Left renal pelvis (tissue), 4 donors: ENCODE data around the gene PODXL. TPM values are rescaled to one million over a fixed set of nuclear protein-coding genes. Genes with fewer than 3 reads are reported as not detected.

Source experiments
- DNase-seq, 4 donors: peaks; one replicate each; pipeline ENCODE4 v3.0.0-alpha.2; 2013; ENCODE audit warnings: low read depth in 4 of 4, low spot score in 3 of 4
- polyA plus RNA-seq, 4 donors: library from polyadenylated mRNA; unstranded; fragments of 120-200 nt; gene quantifications; one replicate each; pipeline ENCODE4 v1.2.1, GENCODE V29; 2013; ENCODE audit not compliant: insufficient read length in 4 of 4

Gene PODXL
- polyA plus RNA-seq, 4 donors = 39.1 to 799 (median 692) TPM

DNA sequence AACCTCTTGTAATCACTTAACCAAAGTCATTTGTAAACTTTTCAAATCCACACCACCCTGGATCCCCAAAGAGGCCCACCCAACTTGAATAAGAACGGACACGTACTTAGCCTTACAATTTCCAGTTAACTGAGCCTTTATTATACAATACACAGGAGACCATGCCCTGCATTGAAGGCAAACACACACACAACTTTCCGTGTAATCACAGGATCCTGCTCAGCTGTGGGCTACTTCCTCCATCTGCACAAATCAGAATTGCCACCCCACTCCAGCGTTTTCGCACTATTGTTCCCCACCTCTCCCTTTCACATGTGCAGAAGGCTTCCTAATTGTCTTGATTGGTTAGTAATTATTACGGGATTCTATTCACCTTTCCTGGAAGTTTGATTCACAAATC, 12.1 kb upstream of the PODXL start:
- DNase-seq = no peak

DNA sequence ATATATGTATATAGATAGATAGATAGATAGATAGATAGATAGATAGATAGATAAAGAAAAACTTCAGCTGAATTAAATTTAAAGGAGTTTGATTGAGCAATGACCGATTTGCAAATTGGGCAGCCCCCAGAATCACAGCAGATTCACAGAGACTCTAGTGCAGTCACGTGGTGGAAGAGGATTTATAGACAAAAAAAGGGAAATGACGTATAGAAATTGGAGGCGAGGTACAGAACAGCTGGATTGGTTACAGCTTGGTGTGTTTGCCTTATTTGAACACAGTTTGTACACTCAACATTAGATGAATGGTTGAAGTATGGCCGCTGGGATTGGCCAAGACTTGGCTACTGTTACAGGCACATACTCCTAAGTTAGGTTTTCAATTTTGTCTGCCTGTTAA, 8.2 kb upstream of the PODXL start:
- DNase-seq = no peak

DNA sequence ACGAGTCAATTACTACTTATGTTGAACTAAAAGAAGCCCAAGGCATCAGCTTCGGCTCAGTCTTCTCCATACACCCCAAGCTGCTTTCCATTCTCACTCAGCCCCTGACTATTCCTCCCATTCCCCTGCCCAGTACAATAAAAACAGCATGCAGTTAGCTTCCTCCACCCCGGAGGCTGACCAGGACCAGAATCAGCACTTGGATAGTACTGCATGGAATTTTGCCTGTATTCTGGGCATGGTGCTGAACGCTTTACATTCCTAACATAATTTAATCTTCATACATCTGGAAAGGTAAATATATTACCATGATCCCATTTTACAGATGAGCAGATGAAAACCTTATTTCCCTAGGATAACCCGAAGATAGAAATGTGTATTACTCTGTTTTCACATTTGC, 7.5 kb upstream of the PODXL start:
- DNase-seq = no peak

DNA sequence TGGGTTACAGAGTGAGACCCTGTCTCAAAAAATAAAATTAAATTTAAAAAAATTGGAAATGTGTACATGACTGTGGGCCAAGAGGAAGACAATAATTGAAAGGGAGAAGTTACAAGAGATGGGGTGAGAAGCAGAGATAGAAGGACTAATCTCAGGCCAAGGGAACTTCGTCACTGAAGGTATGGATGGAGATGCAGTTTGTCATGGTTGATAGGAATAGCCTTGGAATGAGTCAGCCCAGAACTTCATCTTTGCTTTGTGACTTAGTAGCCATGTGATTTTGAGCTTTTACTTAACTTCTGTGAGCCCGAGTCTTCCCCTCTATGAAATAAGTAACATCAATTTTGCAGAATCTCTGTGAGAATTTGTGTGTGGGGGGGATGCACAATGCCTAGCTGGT, 6.5 kb upstream of the PODXL start:
- no peak for DNase-seq

DNA sequence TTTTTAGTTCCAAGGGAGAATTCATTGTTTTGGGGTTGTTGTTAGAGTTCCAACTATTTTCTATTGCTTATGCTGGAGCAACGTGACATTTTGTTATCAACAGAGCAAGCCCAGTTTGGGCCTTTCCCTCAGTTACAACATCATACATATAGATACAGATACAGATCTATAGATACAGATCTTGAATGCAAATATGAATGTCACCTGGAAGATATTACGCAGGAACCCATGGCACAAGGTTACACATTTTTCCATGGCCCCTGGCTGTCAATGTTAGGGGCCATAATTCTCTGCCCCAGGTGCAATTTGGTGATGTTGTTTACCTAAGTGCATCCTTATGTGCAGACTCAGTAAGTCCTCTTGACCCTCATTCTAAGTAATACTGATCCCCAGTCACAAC, 3.6 kb upstream of the PODXL start:
- DNase-seq = no peak

DNA sequence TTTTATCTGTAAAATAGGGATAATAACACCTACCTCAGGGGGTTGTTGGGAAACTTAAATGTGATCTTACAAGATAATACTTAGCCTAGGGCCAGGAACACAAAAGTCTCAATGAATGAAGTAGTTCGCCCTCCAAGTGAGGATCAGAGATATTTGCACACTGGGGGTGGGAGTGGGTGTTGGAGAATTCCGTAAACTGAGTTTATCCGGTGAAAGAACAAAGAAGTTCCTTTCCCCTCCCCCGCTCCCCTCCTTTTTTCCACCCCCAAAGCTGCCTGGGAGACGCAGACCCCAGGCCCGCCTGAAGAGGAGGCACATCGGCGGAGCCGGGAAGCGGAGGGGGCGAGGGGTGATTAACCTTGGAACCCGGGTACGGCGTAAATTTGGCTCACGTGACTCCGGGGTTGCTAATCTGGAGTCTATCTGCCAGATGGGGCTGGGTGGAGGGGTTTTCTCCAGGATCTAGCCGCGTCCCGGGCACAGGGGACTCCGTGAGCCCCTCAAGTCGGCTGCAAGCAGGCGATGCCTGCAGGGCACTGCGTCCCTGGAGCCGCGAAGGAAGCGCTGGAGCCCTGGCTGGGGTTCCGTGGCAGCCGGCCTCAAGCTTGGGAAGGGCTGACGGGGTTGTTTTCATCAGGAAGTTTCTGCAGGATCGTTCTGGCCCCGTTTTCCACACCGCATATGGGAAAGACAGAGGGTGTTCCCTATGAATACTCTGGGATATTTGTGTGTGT, 1.4 kb upstream of the PODXL start:
- DNase-seq = no peak

DNA sequence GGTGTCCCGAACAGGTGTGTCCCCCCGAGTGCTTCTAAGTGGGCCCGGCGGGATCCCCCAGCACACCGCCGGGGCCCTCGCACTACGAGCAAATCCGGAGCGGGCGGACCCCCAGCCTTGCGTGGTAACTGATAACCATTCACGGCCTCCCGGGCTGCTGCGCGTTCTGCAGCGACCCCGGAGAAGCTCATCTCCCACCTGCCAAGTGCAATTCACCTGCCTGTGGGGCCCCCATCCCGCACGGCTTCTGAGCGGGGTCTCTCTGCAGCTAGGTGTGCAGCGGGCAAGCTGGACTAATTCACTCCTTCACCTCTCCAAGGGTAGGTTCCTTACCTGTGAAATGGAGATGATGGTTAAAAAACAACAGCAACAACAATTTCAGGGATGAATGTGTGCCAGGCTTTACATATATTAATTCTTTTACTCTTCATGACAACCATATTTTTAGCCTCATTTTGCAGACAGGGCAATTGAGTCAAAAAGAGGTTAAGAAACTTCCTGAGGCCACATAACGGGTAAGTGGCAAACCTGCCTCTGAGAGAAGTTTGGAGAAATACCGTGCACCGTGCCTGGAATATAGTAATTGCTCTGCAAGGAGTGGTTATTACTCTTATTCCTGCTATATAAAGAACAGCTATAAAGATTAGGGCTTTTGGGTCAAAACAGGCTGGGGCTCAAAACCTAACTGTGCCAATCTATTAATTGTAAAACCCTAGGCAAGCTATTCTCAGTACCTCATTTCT, 652 bp upstream of the PODXL start:
- DNase-seq = no peak

DNA sequence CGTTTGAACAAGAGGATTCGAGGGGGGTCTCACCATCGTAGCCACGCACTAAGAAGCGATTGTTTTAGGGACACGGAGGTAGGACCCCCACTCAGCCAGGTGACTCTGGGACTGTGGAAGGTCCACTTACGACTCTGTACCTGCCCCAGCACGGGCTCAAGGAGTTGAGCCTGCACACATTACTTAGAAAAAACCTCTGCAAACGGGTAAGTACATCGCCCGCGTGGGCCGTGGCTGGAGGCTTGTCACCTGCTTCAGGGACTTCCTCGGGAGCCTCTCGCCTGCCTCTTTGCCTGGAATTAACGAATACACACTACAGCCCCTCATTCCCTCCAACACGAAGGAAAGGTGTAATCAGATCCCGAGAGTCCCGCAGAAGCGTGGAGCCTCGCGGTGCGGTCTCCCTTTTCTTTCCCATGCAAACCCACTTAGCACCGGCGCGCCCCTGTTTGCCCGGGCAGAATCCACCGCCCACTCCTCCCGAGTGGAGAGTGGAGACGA, 826 bp downstream of the PODXL start:
- no peak for DNase-seq

DNA sequence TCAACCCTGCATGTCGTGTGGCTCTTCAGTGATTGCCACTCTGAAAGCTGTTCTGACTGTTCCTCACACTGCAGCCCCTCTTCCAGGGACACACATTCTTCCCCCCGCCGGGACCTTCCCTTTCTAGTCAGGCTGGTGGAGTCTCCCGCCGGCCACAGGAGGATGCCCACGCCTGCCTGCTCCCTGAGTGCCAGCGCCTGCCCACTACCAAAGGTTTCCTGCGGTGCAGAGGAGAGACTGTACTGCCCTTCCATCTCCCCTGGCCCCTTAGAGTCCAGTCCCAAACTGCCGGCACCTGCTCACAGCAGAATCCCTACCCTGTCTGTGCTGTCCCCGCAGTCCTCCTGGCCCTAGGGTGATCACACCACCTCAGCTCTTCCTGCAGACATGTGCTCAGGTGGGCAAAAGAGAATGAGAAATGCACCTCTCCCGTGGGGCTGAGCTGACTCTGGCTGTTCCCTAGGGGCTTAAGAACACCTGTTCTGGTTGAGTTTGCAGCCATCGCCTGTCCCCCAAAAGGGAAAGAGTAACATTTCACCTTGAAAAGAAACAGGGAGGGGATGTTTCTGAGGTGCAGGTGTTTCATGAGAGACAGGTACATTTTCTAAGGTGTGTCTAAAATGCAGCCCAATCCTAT, 1.4 kb downstream of the PODXL start:
- no peak for DNase-seq

DNA sequence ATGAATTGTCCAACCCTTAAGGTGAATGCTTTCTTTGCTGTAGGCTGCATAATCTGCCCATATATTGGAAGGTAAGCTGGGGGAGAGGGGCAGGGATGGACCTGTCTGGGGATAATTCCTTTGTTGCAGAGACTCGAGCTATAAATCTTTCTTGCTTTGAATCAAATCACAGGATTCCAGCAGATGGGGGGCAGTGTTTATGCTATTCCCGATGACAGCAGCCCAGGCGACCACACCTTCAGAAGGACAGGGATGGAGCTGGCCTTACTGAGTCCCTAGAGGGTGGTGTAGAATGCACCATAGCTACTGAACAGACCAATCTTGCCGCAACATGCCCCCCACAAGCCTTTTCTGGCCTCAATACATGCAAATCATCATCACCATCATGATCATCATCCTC, 2.5 kb downstream of the PODXL start:
- no peak for DNase-seq

DNA sequence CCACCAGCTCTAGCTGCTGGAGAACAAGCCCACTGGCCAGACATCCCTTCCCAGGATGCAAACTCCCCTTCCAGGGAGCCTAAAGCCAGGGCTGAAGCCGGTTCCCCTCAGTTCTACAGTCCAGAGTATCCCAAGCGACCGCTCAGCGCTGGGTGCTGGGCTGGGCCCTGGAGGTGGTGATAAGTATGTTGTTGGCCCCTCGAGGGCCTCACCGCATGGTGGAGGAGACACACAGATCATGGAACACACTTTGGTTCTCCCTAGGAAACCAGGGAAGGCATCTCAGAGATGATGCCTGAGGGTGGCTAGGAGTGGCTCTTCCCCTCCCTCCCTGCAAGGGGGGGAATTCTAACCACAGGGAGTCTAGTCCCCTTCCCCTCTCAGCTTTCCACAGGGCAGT, 4.4 kb downstream of the PODXL start:
- no peak for DNase-seq

DNA sequence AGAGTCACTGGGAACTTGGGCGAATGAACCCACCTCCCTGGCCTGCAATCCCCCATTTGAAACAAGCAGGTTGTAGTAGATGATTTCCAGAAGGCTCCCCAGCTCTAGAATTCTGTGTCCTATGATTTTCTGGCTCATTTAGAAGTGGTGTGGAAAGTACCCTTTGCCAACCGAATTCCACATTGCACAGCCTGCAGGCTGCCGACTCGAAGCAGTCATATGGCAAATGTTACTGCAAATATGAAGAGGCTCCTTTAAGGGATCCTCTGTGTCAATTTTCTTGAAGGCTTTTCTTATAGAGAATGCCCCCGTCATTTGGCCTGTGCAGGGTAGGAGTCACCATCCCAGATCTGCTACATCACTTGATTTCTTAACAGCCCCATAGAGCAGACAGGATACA, 5.6 kb downstream of the PODXL start:
- no peak for DNase-seq

DNA sequence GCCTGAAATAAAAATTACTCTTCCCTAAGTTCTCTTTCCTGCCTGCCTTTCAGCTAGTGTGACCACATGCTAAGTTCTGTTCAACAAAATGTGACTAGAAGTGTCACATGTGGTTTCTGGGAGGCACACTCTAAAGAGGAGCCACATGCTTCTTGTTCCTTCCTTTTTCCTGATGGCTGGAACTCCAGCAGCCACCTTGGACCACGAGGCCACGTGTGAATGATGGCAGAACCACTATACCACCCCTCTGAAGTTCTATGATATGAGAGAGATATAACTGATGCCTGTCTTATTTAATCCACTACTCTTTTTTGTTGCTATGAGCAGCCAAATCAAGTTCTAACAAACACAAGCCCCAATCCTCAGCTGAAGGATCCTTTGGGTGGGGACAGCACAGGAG, 8.1 kb downstream of the PODXL start:
- no peak for DNase-seq

DNA sequence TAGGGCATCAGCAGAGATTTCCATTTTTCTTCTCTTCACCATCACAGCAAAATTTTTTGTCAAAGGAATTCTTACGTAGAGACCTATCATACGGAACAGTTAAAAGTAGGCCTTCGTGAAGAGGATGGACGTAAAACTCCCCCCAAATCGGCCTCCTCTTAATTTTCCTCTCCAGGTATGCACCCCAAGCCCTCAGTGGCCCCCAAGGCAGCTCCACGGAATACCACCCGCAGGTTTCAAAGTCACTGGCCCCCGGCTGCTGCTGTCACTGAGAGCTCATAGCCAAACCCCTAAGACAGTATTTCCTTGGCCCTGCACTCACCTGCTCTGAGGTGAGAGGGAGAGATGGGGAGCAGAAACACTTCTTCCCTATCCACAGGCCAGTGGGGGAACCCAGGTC, 8.8 kb downstream of the PODXL start:
- no peak for DNase-seq

DNA sequence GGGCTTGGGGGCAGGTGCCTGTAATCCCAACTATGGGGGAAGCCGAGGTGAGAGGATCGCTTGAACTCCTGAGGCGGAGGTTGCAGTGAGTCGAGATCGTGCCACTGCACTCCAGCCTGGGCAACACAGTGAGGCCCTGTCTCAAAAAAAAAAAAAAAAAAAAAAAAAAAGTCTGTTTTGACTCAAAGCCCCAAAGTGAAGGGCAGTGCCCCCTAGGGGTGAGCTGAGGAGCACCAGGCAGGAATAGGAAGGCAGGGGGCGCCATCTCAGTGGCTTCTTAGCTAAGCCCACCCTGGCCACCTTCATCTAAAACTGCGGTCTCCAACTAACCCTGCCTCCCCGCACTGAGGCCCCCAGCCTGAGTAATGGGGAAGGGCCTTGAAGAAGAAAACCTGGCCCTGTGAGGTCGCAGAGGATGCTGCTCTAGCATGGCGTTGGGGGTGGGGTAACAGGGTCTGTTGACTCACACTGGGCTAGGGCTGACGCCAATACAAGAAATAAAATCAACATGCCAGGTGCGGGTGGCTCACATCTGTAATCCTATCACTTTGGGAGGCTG, 9.8 kb downstream of the PODXL start:
- DNase-seq = no peak

DNA sequence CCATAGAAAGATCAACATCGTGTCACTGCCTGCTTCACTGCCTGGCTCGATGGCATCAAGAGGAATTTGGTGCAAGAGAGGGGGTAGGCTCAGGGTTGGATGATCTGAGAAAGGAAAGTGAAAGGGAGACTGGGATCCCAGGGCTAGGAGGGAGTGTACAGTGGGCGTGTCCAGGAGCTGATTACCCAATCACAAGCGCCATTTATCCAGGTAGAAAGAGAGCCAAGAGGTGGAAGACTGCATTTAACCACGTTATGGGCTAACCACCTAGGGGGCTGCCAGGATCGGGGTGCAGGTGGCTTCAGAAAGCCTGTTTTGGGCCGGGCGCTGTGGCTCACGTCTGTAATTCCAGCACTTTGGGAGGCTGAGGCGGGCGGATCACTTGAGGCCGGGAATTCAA, 10.3 kb downstream of the PODXL start:
- DNase-seq = no peak

DNA sequence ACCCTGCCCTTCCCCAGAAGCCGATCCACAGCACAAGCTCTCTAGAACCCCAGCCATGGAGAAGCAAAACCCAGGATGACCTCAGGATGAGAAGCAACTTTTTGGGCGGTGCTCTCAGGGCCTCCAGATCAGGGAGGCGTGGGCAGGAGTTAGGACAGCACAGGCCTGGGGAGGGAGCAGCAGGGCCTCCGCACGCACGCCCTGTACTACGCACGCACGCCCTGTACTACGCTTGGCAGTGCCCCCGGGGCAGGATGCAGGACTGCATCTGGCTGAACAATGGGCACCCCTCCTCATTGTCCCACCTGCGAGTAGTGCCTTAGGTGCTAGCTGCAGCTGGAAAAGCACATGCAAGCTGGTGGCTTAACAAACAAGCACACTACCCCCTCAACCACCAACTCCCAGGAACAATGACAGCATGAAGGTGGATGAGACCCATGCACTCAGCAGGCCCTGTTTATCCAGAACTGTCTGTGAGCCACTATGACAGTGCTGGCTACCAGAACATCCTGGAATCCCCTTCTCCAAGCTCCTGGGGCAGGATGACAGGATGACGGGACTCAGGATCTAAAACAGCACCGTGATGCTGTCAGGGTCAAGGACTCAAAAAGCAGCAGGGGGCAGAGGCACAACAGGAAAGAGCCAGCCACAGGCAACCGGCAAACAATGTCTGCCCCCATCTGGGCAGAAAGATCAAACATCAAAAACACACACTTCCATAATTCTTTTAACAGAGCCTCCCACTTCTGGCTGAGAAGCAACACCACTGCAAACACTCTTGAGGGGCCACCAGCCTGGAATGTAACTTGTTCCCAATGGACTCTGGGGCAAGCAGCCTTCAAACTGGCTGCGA, 11.8 kb downstream of the PODXL start:
- no peak for DNase-seq

DNA sequence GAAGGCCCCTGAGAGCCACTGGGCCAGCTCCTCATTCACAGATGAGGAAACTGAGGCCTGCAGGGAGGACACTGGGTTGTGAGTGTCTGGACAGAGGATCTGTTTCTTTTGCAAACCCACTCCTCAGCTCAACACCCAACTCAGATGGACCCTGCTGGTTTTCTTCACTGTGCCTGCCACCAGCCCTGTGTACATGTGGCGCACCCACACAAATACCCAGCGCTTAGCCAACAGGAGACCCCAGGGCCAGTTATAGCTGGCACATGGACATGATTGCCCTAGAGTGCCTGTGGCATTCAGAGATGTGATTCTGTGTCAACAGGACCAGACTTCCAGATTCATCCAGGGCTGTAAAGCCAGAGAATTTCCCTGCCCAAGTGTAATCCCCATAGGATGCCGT, 12.4 kb downstream of the PODXL start:
- DNase-seq = no peak

DNA sequence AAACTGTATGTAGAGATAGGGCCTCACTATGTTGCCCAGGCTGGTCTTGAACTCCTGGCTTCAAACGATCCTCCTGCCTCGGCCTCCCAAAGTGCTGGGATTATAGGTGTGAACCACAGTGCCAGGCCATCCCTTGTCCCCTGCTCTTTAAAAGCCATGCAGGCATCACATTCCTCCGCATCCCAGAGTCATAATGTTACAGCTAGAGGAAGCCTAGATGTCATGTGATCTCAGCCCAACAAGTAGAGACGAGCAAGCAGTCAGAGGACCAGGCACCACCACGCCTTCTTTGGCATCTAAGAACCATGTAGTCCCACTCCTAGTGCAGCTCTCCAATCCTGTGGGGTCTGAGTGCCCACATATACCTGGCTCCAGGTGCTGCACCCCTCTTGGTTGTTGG, 13.1 kb downstream of the PODXL start:
- no peak for DNase-seq

DNA sequence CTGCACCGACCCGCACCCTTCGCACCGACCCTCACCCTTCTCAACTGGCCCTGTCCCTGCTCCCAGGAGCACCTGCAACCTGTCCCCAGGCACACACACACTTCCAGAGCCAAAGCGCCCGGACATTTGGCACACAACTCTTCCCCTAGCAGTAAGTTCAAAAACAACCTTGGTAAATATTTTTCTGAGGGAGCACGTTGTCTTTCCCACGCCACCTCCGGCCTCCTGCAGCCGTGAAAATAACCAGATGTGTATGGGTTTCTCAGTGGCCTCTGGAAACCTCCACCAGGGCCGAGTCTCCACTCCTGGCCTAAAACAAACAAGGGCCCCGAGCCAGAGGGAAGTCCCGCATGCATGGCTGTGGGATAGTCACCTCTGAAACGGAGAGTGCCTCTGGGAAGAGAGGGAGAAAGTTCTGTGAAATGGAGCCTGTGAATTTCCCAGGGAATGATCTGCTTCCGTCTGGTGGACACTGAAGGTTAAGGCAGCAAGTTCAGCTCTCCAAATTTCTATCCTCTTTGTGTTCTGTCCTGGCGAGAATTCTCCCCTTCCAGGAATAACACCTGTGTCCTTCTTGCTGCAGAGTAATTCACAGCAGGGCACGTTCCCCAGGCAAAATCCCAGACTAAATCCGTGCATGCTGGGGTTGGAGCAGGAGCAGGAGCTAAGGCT, 15.8 kb downstream of the PODXL start:
- DNase-seq = no peak
